Erythroblast (primary cell): Measurements from ENCODE around the gene DENND6B.

ENCODE experiments used
- GATA1 ChIP-seq: IDR thresholded peaks from 2 replicates; pipeline ENCODE4 v1.6.1; 2011; ENCODE audit warnings: low read depth, mild to moderate bottlenecking, control low read depth, low read length, moderate library complexity
- POLR2A ChIP-seq: IDR thresholded peaks from 2 replicates; pipeline ENCODE4 v1.6.1; 2011; ENCODE audit warnings: mild to moderate bottlenecking, low read length

- TF ChIP-seq POLR2A, result no peak
- TF ChIP-seq GATA1, result no peak
Observed at GRCh38 chr22:50287731-50288130, 39.1 kb downstream of the DENND6B start.
